Activated CD8-positive, alpha-beta T cell treated with anti-CD3 and anti-CD28 coated beads, Interleukin-2, amount 10 ng/mL, durations not matched to agents 7 days and 5 days (primary cell): ENCODE data around the gene KCNQ2. TPM values are rescaled to one million over a fixed set of nuclear protein-coding genes. Genes with fewer than 3 reads are reported as not detected.

ENCODE experiments used
- ATAC-seq: fragments of 150-1000 bp; cut with Tn5 transposase; one replicate; pipeline ENCODE4 v1.10.0; 2021; ENCODE audit warnings: moderate library complexity
- CTCF ChIA-PET: fragments of 350-600 bp; sonication (Branson Sonifier 250); formaldehyde crosslinking; loops from one replicate; lab custom pipeline; 2021; ENCODE audit warnings: antibody characterized with exemption; lab: Charles Lee
- POLR2A ChIA-PET: fragments of 350-600 bp; sonication (Branson Sonifier 250); formaldehyde crosslinking; loops from one replicate; lab custom pipeline; 2021; ENCODE audit warnings: antibody characterized with exemption; lab: Charles Lee
- DNase-seq: peaks from one replicate; pipeline ENCODE4 v3.0.0-alpha.2; 2020
- H3K27ac Mint-ChIP-seq: one replicate; pipeline ENCODE4 v1.8.0; 2021; ENCODE audit warnings: mild to moderate bottlenecking, mixed read lengths
- H3K27me3 Mint-ChIP-seq: one replicate; pipeline ENCODE4 v1.8.0; 2021; ENCODE audit warnings: low read depth, mixed read lengths
- H3K36me3 Mint-ChIP-seq: one replicate; pipeline ENCODE4 v1.8.0; 2021; ENCODE audit warnings: low read depth, mixed read lengths
- H3K4me1 Mint-ChIP-seq: one replicate; pipeline ENCODE4 v1.8.0; 2021; ENCODE audit warnings: low read depth, mixed read lengths
- H3K4me3 Mint-ChIP-seq: one replicate; pipeline ENCODE4 v1.8.0; 2021; ENCODE audit warnings: mild to moderate bottlenecking, mixed read lengths
- H3K9me3 Mint-ChIP-seq: one replicate; pipeline ENCODE4 v1.8.0; 2022; ENCODE audit warnings: mixed read lengths; ENCODE audit not compliant: insufficient read depth
- total RNA-seq, 2 experiments: library from RNA; stranded (reverse); gene quantifications; one replicate each; pipeline ENCODE4 v1.2.3, GENCODE V29; 2021

KCNQ2 gene
- total RNA-seq, 2 experiments from 2014 or later, result not detected

DNA sequence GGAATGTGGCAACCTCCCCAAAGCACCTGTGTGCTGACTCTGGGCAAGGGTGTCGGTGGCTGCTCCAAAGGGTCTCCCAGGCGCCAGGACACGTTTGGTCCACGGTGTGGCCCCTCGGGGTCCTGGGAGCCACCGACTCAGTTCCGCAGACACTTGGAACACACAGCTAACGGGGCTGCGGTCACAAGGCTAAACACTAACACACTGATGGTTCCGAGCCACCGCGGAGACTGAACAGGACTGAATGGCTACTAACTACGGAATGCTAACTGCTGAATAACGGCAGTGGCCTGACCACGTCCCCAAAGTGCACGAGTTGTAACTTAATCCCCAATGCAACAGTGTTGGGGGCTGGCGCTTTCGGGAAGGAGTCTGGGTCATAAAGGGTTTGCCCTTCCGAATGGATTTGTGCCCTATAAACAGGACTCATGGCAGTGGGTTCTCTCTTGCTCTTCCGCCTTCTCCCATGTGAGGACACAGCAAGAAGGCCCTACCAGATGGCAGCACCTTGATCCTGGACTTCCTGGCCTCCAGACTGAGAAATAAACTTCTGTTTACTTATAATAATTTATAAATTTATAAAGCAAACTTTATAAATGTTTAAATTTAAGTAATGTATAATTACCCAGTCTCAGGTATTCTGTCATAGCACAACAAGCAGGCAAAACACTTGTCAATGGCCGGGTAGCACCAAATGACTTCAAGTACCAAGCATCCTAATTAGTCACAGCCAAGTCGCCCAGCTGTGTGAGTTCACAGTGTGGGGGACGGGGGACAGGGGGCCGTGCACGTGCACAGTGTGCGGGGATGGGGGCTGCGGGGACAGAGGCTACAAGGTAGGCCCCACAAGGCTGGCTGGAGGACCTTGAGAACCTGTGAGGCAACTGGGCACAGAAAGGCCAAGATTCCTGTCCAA lies 28.7 kb upstream of the KCNQ2 start:
- Mint-ChIP-seq H3K36me3 (no peaks in the 10 kb centered on the region), H3K9me3 (no peaks in the 10 kb centered on the region), H3K27me3 (peaks cover 25% of the 10 kb centered on the region), H3K4me1 (peaks cover 7% of the 10 kb centered on the region), H3K4me3 (no peak overlapping the region), H3K27ac (peak overlapping the region; percentile 46)
- CTCF ChIA-PET, result no interaction called here
- no peak for DNase-seq
- ATAC-seq, result no peak
- POLR2A ChIA-PET, result no interaction called here

DNA sequence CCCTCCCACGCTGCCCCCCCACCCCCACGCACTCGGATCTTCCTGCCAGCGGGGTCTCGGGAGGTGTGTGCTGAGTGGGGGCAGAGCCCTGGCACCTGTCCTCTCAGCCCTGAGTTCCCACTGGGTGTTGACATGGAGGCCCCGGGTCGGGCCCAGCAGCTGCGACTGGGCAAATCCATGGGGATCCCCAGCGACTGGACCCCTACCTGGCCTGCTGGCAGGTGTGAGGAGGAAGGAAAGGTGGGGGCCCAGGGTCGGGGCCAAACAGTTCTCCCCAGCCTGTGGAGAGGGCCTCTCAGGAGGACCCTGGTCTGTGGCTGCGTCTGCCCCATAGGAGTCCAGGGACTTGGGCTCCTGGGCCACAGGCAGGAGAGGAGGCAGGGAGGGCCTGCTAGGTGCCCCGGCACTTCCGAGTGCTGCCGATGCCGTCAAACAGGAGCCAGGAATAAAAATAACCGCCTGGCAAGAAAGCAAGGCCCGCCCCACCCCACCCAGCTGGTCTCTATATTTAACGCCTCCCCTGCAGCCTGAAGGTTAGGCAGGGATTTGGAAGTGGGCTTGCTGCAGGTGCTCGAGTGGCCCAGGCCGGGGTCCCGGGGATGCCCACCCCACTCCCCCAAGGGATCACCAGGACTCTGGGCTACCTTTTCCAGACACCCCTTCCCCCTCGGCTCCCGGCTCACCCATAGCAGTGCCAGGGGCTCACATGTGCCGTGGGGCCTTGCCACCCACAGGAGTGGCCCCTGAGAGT lies 27.9 kb upstream of the KCNQ2 start:
- Mint-ChIP-seq H3K4me1 (peaks cover 8% of the 10 kb centered on the region), H3K9me3 (no peaks in the 10 kb centered on the region), H3K36me3 (no peaks in the 10 kb centered on the region), H3K27me3 (peaks cover 25% of the 10 kb centered on the region), H3K4me3 (no peak overlapping the region), H3K27ac (no peak overlapping the region)
- ChIA-PET POLR2A (no interaction called here), CTCF (no interaction called here)
- ATAC-seq (no peak), DNase-seq (no peak)

DNA sequence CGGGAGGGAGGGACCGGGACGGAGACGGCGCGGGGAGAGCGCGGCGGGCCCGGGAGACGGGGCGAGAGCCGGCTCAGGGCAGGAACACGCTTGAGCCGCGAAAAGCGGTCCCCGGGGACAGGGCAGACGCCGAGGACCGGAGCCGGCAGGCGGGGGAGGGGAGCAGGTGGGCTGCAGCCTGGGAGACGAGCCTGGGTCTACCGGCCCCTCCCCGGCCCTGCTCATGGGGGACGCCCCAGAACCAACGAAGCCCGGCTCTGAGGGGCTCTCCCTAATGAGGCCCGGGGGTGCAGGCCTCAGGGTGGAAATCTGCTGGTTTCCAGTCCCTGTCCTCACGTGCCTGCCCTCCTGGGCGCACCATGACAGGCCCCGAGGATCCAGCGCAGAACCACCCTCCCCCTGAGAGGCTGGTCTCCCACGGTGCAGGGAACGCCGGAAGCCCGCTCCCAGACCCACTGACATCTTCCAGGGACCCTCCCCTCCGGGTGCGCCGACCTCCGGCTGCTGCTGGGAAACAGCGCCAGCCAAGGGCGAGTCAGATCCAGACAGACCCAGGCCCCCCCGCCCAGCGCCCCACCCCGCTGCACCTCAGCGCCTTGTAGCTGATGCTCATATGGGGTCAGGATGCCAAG lies 27.0 kb upstream of the KCNQ2 start:
- ChIA-PET CTCF (no interaction called here), POLR2A (no interaction called here)
- Mint-ChIP-seq H3K36me3 (no peaks in the 10 kb centered on the region), H3K27ac (no peak overlapping the region), H3K9me3 (no peaks in the 10 kb centered on the region), H3K27me3 (peaks cover 25% of the 10 kb centered on the region), H3K4me1 (peaks cover 8% of the 10 kb centered on the region), H3K4me3 (no peak overlapping the region)
- ATAC-seq (peak; percentile 21), DNase-seq (no peak)

DNA sequence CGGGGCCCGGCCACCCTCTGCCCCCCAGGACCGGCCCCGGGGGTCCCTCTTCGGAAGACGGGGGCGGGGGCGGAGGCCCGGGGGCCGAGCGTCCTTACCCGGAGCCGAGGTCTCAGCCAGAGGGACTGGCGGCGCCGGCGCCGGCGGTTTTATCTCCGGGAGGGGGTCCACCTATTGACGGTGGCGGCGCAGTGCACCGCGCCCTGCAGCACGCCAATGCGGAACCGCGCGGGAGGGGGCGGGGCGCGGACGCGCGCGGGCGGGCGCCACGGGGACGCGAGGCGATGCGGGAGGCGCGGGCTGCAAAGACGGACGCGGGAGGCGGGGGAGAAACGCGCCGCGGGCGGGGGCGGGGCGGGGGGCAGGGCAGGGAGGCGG lies 26.5 kb upstream of the KCNQ2 start, which contains the start of gene EEF1A2:
Gene EEF1A2 (minus strand): TSS at position 124 of the 378 bp plus-strand sequence. CDS start 1,320 bp downstream, outside the sequence.
- Mint-ChIP-seq H3K4me1 (peaks cover 8% of the 10 kb centered on the region), H3K4me3 (no peak within 1 kb of the TSS), H3K27ac (no peak within 1 kb of the TSS), H3K9me3 (no peaks in the 10 kb centered on the region), H3K27me3 (peaks cover 24% of the 10 kb centered on the region), H3K36me3 (no peaks in the 10 kb centered on the region)
- DNase-seq (peak; percentile 39), ATAC-seq (peak; percentile 57)
- CTCF ChIA-PET, result no interaction called here
- POLR2A ChIA-PET, result no interaction called here

DNA sequence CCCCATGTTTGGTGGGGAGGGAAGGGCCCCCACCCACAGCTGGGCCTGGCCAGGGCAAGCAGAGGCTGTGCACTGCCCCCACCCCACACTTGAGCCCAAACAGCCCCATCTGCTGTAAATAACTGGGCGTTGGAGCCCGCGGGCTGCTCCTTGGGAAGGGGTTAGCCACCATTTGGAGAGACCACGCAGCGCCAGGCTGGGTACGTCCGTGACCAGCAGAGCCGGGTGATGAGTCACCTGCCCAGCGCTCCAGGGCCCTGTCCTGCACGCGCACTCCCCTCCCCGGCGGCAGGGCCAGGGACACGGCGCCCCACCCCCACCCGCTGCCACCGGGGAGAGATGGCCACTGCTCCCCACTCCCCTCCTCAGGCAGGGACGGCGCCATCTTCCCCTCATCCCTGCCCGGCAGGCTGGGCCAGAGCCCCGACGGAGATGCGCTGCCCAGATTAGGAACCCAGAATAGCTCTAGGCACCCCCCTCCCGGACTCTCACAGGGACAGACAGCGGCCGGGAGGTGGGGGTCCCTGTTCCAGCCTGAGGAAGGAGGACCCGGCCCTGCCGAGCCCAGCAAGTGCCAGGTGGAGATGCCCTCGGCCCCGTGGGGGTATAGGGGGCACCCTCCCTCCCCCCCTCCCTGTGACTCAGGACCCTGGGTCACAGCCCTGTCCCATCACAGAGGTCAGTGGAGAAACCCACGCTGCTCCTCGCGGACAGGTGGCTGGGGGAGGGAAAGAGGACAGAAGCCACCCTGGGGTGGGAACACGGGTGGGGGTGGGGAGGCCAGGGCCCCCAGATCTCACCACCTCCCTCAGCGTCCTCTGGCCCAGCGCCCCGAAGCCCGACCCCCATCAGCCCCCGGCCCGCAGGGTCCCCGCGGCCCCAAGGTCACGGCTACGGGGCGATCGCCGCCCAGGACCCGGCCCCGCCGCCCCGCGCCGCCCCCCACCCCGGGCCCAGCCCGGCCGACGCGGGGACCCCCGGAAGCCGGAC lies 25.8 kb upstream of the KCNQ2 start:
- no peaks in the 10 kb centered on the region for H3K9me3 Mint-ChIP-seq
- ATAC-seq (no peak), DNase-seq (no peak)
- ChIA-PET POLR2A (interaction anchor here (0.6 to 1.0 kb wide), 2 partner anchors 23 to 265 kb away, joined by 3 read pairs; no protein-coding TSS in a partner anchor), CTCF (interaction anchor here (1.7 kb wide), 1 partner anchor 23 kb away, joined by 13 read pairs; the partner anchor contains the start of gene PPDPF)
- H3K36me3 Mint-ChIP-seq, result no peaks in the 10 kb centered on the region
- H3K4me3 Mint-ChIP-seq, result no peak overlapping the region
- H3K27me3 Mint-ChIP-seq, result peaks cover 24% of the 10 kb centered on the region
- H3K4me1 Mint-ChIP-seq, result peaks cover 8% of the 10 kb centered on the region
- no peak overlapping the region for H3K27ac Mint-ChIP-seq

DNA sequence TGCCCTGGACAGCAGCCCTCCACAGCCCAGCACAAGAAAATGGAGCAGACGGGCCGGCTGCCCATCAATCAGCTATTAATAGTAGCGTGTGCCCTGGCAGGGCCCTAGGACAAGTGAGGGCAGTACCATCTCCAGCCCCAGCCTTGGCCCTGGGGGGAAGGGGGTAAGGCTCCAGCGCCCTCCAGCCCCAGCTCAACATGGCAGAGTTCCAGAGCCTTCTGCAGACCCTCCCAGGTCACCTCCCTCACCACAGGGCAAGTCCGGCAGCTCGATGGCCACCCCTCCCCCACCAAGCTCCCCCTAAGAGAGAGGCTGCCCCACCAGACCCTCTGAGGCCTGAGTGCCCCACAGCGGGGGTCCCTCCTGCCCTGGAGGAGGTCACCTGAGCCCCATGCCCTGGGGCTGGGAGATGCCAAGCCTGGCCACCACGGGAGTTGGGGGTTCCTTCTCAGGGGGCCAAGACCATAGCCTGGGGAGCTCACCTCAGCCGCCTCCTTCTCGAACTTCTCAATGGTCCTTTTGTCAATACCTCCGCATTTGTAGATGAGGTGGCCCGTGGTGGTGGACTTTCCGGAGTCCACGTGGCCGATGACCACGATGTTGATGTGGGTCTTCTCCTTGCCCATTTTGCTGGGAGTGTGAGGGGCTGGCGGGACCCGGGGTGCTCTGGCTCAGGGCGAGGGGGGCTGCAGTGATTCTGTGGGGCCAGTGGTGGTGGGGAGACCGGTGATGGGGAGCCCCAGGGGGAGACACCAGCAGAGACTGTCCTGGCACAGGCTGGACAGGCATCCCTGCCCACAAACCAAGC lies 24.9 kb upstream of the KCNQ2 start:
- Mint-ChIP-seq H3K36me3 (no peaks in the 10 kb centered on the region), H3K27me3 (peaks cover 24% of the 10 kb centered on the region), H3K27ac (no peak overlapping the region), H3K9me3 (no peaks in the 10 kb centered on the region), H3K4me1 (peaks cover 8% of the 10 kb centered on the region), H3K4me3 (no peak overlapping the region)
- DNase-seq (no peak), ATAC-seq (no peak)
- ChIA-PET CTCF (interaction anchor here (1.0 to 2.1 kb wide), 10 partner anchors 13 to 145 kb away, joined by 3 to 13 read pairs (median 6); partner anchors contain the start of genes PPDPF and PTK6), POLR2A (interaction anchor here (0.6 to 1.6 kb wide), 3 partner anchors 24 to 266 kb away, joined by 3 to 11 read pairs (median 3); partner anchors contain the start of gene PPDPF)

DNA sequence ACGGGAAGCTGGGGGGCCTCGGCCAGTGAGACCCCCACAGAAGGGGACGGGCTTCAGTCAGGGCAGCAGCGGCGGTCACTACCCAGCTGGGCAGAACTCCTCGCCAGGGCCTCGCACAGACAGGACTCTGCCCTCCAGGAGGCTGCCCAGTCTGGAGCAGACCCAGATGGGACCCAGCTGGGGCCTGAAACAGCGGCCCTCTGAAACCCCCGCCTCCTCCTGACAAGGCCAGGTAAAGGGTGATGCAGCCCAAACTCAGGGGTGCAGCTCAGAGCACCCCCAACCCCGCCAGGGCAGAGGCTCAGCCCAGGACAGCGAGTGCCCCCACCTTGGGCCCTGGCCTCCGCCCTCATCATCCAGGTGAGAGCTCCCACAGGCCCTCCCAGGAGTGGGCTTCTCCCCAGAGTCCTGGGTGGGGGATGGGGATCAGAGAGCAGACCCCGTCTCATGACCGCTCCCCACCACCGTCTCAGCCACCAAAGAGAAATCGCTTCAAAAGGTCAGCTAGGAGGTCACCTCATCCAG lies 24.2 kb upstream of the KCNQ2 start:
- no peak for ATAC-seq
- Mint-ChIP-seq H3K4me3 (peak overlapping the region; percentile 34), H3K4me1 (peaks cover 8% of the 10 kb centered on the region), H3K9me3 (no peaks in the 10 kb centered on the region), H3K27me3 (peaks cover 24% of the 10 kb centered on the region), H3K36me3 (no peaks in the 10 kb centered on the region), H3K27ac (no peak overlapping the region)
- POLR2A ChIA-PET, result interaction anchor here (1.6 kb wide), 1 partner anchor 24 kb away, joined by 11 read pairs; the partner anchor contains the start of gene PPDPF
- no peak for DNase-seq
- CTCF ChIA-PET, result interaction anchor here (0.8 to 2.1 kb wide), 13 partner anchors 8 to 290 kb away, joined by 3 to 13 read pairs (median 5); partner anchors contain the start of genes PPDPF and PTK6

DNA sequence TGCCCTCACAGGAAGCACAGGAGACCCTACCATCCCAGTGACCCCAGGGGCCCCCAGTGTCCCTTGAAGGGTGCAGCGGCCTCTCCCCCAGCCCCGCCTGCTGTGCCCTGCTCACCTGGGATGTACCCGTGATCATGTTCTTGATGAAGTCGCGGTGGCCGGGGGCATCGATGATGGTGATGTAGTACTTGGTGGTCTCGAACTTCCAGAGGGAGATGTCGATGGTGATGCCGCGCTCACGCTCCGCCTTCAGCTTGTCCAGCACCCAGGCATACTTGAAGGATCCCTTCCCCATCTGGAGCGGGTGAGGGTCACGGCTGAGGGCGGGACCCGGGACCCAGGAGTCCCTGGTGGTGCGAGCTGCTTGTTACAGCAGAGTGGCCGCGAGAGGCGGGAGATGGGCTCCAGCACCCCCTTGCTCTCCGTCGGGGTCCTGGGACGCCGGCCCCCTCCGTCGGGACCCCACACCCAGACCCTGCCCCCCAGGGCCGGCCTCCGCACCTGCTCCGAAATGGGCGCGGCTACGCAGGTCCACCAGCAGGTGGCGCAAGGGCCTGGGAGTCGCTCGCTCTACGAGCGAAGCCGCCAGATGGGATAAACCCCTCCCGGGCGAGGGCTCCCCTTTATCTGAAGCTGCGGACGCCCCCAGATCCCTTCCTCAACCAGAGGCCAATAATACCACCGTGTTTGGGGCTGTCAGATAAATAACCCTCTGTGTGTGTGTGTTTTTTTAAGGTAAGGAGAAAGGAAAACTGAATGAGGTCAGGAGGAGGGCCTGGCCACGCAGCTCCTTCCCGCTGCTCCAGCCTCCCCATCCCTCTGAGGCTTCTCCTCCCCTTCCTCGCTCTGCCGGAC lies 23.5 kb upstream of the KCNQ2 start:
- ChIA-PET CTCF (interaction anchor here (0.7 to 2.1 kb wide), 14 partner anchors 9 to 290 kb away, joined by 3 to 13 read pairs (median 5); partner anchors contain the start of genes PPDPF and PTK6), POLR2A (interaction anchor here (0.7 to 1.6 kb wide), 2 partner anchors 25 to 132 kb away, joined by 3 to 11 read pairs; partner anchors contain the start of gene PPDPF)
- Mint-ChIP-seq H3K4me1 (peaks cover 8% of the 10 kb centered on the region), H3K36me3 (no peaks in the 10 kb centered on the region), H3K4me3 (peak overlapping the region; percentile 34), H3K9me3 (no peaks in the 10 kb centered on the region), H3K27ac (no peak overlapping the region), H3K27me3 (peaks cover 21% of the 10 kb centered on the region)
- peak; percentile 70 for ATAC-seq
- DNase-seq, result peak; percentile 78

DNA sequence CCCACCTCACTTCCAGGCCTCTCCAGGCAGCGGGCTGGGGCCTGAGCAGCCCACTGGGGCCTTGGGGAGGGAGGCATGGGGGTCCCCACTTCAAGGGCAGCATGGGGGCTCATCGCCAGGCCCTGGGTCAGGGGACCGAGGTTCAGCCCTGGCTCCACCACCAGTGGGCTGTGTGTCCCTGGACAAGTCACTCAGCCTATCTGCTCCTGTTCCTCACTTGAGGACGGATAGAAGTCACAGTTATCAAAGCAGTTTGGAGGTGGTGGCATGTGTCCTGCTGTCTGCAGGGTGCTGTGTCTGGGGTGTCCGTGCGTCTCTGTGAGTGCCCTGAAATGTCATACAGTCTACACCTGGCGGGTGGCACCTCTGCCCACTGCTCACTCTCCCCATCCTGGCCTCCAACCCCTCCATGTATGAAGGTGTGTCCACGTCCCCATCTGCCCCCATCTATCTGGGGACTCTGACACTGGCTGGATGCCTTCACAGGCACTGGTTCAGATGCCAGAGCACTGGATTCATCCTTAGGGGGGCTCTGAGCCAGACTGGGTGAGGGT lies 22.8 kb upstream of the KCNQ2 start:
- H3K4me1 Mint-ChIP-seq, result peaks cover 8% of the 10 kb centered on the region
- ChIA-PET CTCF (interaction anchor here (1.4 to 2.1 kb wide), 4 partner anchors 10 to 53 kb away, joined by 5 to 7 read pairs (median 6); no protein-coding TSS in a partner anchor), POLR2A (interaction anchor here (0.7 kb wide), 1 partner anchor 131 kb away, joined by 3 read pairs; no protein-coding TSS in a partner anchor)
- H3K9me3 Mint-ChIP-seq, result no peaks in the 10 kb centered on the region
- no peaks in the 10 kb centered on the region for H3K36me3 Mint-ChIP-seq
- peaks cover 17% of the 10 kb centered on the region for H3K27me3 Mint-ChIP-seq
- no peak overlapping the region for H3K4me3 Mint-ChIP-seq
- H3K27ac Mint-ChIP-seq, result no peak overlapping the region
- no peak for DNase-seq
- no peak for ATAC-seq
